GM18868 (cell line): Measurements from ENCODE around the gene ITGB8.
A peak's percentile ranks its signal among the peaks of the same experiment; 100 is the strongest.
"Not testable (repeated sequence)": the region's sequence is repeated elsewhere in the genome, so short reads cannot be mapped to it uniquely, and the experiment has no call there.

Experiments
- ATAC-seq: cut with Tn5 transposase; IDR thresholded peaks from one replicate; pipeline ENCODE4 v1.9.1; 2021; ENCODE audit warnings: mild to moderate bottlenecking, moderate library complexity; ENCODE audit not compliant: unreplicated experiment

Gene ITGB8

GRCh38 chr7:20330239-20330927 lies at the start of gene ITGB8:
ITGB8 (plus strand) TSS chr7:20330900; CDS start chr7:20331807, 907 bp downstream.
- peak; percentile 68 for ATAC-seq

- ATAC-seq: peak; percentile 44
Measured at GRCh38 chr7:20282959-20283358, 47.7 kb upstream of the ITGB8 start.

GRCh38 chr7:20283385-20283784 lies 47.3 kb upstream of the ITGB8 start:
- peak; percentile 36 for ATAC-seq

- ATAC-seq: peak; percentile 56
Measured at GRCh38 chr7:20284003-20284770, 46.5 kb upstream of the ITGB8 start.

- ATAC-seq: peak; percentile 55
Measured at GRCh38 chr7:20284771-20285143, 45.9 kb upstream of the ITGB8 start.

- ATAC-seq: no peak
Measured at GRCh38 chr7:20287317-20287716, 43.4 kb upstream of the ITGB8 start.

- ATAC-seq: no peak
Measured at GRCh38 chr7:20288036-20288435, 42.7 kb upstream of the ITGB8 start.

GRCh38 chr7:20290505-20291111 lies 40.1 kb upstream of the ITGB8 start:
- no peak for ATAC-seq

GRCh38 chr7:20293336-20293735 lies 37.4 kb upstream of the ITGB8 start:
- no peak for ATAC-seq

GRCh38 chr7:20296444-20296843 lies 34.3 kb upstream of the ITGB8 start:
- no peak for ATAC-seq

GRCh38 chr7:20296901-20297300 lies 33.8 kb upstream of the ITGB8 start:
- ATAC-seq: no peak

GRCh38 chr7:20298486-20298901 lies 32.2 kb upstream of the ITGB8 start:
- peak; percentile 42 for ATAC-seq

GRCh38 chr7:20299145-20299544 lies 31.6 kb upstream of the ITGB8 start:
- no peak for ATAC-seq

- ATAC-seq: peak; percentile 68
Measured at GRCh38 chr7:20299647-20300312, 30.9 kb upstream of the ITGB8 start.

GRCh38 chr7:20301311-20301939 lies 29.3 kb upstream of the ITGB8 start:
- peak; percentile 47 for ATAC-seq

- not testable (repeated sequence) for ATAC-seq
Measured at GRCh38 chr7:20302300-20302699, 28.4 kb upstream of the ITGB8 start.

- no peak for ATAC-seq
Measured at GRCh38 chr7:20302891-20303290, 27.8 kb upstream of the ITGB8 start.

GRCh38 chr7:20304366-20304765 lies 26.3 kb upstream of the ITGB8 start:
- no peak for ATAC-seq

GRCh38 chr7:20305726-20306125 lies 25.0 kb upstream of the ITGB8 start:
- no peak for ATAC-seq

- no peak for ATAC-seq
Measured at GRCh38 chr7:20306180-20306946, 24.3 kb upstream of the ITGB8 start.
